Measurements from ENCODE around the gene LCT. TPM values are rescaled to one million over a fixed set of nuclear protein-coding genes. Genes with fewer than 3 reads are reported as not detected.

Gene LCT
- total and polyA plus RNA-seq, 2 of the 13 experiments (the other 11 are each of a cell fraction or from before 2014, with no cell fraction given) = not detected

DNA sequence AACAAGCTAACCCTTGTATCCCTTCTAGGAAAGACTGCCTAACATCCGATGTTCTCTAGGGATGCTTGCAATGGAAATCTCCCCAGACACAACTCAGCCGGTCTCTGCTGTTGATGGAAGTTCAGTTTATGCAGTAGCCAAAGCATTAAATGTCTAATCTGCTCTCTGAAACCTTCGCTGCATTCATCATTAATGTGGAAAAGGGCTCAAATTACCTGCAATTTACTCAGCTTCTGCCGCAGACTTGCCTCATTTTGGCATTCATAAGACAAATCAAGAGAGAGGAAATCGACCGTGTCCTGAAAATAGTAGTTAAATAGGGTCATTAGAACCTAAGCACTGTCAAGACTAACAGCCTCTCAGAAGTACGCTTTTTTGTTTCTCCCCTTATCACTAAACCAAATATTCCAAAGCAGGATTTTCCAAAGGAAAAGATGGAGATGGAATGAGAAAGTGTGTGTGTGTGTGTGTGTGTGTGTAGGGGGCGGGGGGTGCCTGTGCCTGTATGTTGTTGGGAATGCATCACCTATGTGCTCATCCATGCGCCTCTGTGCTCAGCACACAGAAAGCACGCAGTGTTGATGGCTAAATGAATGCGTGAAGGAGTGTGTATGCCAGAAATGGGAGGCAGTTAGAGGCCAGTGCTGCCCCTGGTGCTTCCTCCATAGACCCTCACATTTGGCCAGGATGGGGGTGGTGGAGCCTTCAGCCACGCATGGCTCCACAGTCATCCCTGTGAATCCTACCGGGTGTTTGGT is 7.4 kb downstream of the LCT start (continued):
- TF ChIP-seq ZNF678 (CRISPR knock-in tag; IDR thresholded peaks at IDR 0.05) = no peak
- no peak for TF ChIP-seq MAFG (CRISPR knock-in tag; IDR thresholded peaks at IDR 0.05)
- no peak for TF ChIP-seq RNF2 (conservative IDR thresholded peaks at IDR 0.05; ENCODE audit: low read depth)
- TF ChIP-seq, protein P1, sequence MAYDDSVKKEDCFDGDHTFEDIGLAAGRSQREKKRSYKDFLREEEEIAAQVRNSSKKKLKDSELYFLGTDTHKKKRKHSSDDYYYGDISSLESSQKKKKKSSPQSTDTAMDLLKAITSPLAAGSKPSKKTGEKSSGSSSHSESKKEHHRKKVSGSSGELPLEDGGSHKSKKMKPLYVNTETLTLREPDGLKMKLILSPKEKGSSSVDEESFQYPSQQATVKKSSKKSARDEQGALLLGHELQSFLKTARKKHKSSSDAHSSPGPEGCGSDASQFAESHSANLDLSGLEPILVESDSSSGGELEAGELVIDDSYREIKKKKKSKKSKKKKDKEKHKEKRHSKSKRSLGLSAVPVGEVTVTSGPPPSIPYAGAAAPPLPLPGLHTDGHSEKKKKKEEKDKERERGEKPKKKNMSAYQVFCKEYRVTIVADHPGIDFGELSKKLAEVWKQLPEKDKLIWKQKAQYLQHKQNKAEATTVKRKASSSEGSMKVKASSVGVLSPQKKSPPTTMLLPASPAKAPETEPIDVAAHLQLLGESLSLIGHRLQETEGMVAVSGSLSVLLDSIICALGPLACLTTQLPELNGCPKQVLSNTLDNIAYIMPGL (CRISPR knock-in tag; IDR thresholded peaks at IDR 0.05; ENCODE audit: borderline replicate concordance in 1 of 2, low read depth in 1 of 2) = no peak

DNA sequence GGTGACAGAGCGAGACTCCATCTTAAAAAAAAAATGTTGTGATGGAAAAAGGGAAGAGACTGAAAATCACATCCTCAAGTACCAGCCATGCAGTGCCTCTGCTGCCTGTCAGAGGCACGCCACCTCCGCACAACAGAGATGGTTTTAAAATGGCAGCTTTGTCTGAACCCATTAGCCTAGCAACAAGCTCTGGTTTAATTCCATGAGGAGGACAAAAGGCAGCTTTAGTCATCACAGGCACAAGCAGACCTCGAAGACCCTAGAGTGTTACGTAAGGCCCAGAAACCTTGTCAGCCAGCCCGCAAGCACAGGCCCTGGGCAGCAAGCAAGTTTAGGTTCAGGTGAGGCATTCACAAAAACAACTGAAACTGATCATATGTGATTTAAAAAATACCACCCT is 10.4 kb downstream of the LCT start:
- no peak for ATAC-seq
- H3K9ac ChIP-seq (ENCODE audit: insufficient read depth, low read depth, low read length) = no peak overlapping the region
- no peak overlapping the region for H3K4me2 ChIP-seq (ENCODE audit: low read depth, low read length)
- no peak for FAIRE-seq
- H3K27ac ChIP-seq (ENCODE audit: extremely low read length, insufficient read depth, low read length) = no peak overlapping the region
- no peak for DNase-seq (ENCODE audit: low spot score)
- 58% methylated on average over 6 of the region's 6 CpGs for WGBS (ENCODE audit: low lambda C conversion rate)
- no peaks in the 10 kb centered on the region for H4K20me1 ChIP-seq (ENCODE audit: insufficient read depth, low read length)
- BruUV-seq (replicated peaks) = no TSS peak
- peaks cover 2 to 12% of the 10 kb centered on the region in 2 experiments; a peak in 3 of 5 replicates for H3K27me3 ChIP-seq (ENCODE audit: control insufficient read depth in 1 of 2, insufficient read depth in 2 of 2, low read length in 2 of 2)
- ChIA-PET CTCF (ENCODE audit: low intra/inter-chr PET ratio, low total read pairs) (no interaction called here), POLR2A (no interaction called here)
- no peaks in the 10 kb centered on the region for H3K79me2 ChIP-seq (ENCODE audit: insufficient read depth, low read length)
- no peak overlapping the region for H3K4me3 ChIP-seq (replicated peaks in 1 of 3; ENCODE audit: insufficient read depth in 1 of 3, low read depth in 2 of 3, low read length in 3 of 3)
- H3K36me3 ChIP-seq (replicated peaks in 1 of 2; ENCODE audit: control insufficient read depth in 1 of 2, insufficient read depth in 2 of 2, low read length in 2 of 2) = no peaks in the 10 kb centered on the region
- no peak overlapping the region for H2AFZ ChIP-seq (ENCODE audit: low read length)
- intact Hi-C loops (cut with micrococcal nuclease; ENCODE audit: unreplicated experiment) = no loop called here
- no peaks in the 10 kb centered on the region; the same call in 1 of the 2 replicates for H3K9me3 ChIP-seq (ENCODE audit: low read length)
- H3K4me1 ChIP-seq (ENCODE audit: insufficient read depth, low read length) = 0 out of 2 replicates have a peak, but pooled peaks cover 5% of the 10 kb centered on the region
- in situ Hi-C loops (cut with HindIII; ENCODE audit: extremely low pct_ligation_motif_present, low pct_unique_long_range_greater_than_20kb) = no loop called here
- TF ChIP-seq, protein P2, sequence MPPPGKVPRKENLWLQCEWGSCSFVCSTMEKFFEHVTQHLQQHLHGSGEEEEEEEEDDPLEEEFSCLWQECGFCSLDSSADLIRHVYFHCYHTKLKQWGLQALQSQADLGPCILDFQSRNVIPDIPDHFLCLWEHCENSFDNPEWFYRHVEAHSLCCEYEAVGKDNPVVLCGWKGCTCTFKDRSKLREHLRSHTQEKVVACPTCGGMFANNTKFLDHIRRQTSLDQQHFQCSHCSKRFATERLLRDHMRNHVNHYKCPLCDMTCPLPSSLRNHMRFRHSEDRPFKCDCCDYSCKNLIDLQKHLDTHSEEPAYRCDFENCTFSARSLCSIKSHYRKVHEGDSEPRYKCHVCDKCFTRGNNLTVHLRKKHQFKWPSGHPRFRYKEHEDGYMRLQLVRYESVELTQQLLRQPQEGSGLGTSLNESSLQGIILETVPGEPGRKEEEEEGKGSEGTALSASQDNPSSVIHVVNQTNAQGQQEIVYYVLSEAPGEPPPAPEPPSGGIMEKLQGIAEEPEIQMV (CRISPR knock-in tag; IDR thresholded peaks at IDR 0.05; ENCODE audit: low read depth) = no peak
- no peak for TF ChIP-seq MED8 (CRISPR knock-in tag; IDR thresholded peaks at IDR 0.05; ENCODE audit: insufficient replicate concordance)
- TF ChIP-seq, protein P3, sequence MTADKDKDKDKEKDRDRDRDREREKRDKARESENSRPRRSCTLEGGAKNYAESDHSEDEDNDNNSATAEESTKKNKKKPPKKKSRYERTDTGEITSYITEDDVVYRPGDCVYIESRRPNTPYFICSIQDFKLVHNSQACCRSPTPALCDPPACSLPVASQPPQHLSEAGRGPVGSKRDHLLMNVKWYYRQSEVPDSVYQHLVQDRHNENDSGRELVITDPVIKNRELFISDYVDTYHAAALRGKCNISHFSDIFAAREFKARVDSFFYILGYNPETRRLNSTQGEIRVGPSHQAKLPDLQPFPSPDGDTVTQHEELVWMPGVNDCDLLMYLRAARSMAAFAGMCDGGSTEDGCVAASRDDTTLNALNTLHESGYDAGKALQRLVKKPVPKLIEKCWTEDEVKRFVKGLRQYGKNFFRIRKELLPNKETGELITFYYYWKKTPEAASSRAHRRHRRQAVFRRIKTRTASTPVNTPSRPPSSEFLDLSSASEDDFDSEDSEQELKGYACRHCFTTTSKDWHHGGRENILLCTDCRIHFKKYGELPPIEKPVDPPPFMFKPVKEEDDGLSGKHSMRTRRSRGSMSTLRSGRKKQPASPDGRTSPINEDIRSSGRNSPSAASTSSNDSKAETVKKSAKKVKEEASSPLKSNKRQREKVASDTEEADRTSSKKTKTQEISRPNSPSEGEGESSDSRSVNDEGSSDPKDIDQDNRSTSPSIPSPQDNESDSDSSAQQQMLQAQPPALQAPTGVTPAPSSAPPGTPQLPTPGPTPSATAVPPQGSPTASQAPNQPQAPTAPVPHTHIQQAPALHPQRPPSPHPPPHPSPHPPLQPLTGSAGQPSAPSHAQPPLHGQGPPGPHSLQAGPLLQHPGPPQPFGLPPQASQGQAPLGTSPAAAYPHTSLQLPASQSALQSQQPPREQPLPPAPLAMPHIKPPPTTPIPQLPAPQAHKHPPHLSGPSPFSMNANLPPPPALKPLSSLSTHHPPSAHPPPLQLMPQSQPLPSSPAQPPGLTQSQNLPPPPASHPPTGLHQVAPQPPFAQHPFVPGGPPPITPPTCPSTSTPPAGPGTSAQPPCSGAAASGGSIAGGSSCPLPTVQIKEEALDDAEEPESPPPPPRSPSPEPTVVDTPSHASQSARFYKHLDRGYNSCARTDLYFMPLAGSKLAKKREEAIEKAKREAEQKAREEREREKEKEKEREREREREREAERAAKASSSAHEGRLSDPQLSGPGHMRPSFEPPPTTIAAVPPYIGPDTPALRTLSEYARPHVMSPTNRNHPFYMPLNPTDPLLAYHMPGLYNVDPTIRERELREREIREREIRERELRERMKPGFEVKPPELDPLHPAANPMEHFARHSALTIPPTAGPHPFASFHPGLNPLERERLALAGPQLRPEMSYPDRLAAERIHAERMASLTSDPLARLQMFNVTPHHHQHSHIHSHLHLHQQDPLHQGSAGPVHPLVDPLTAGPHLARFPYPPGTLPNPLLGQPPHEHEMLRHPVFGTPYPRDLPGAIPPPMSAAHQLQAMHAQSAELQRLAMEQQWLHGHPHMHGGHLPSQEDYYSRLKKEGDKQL (CRISPR knock-in tag; IDR thresholded peaks at IDR 0.05; ENCODE audit: low read depth) = no peak
- TF ChIP-seq RXRB (CRISPR knock-in tag; IDR thresholded peaks at IDR 0.05; ENCODE audit: borderline replicate concordance) = no peak
- TF ChIP-seq, protein P4, sequence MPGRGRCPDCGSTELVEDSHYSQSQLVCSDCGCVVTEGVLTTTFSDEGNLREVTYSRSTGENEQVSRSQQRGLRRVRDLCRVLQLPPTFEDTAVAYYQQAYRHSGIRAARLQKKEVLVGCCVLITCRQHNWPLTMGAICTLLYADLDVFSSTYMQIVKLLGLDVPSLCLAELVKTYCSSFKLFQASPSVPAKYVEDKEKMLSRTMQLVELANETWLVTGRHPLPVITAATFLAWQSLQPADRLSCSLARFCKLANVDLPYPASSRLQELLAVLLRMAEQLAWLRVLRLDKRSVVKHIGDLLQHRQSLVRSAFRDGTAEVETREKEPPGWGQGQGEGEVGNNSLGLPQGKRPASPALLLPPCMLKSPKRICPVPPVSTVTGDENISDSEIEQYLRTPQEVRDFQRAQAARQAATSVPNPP (CRISPR knock-in tag; IDR thresholded peaks at IDR 0.05) = no peak
- no peak for TF ChIP-seq NR3C1 (CRISPR knock-in tag; IDR thresholded peaks at IDR 0.05)

Measured in HepG2 (cell line).